GM06990 (cell line): ENCODE results near the gene CERT1.

Experiments
- DNase-seq: peaks from one replicate; pipeline ENCODE4 v3.0.0-alpha.2; 2011; ENCODE audit not compliant: insufficient read length; ENCODE audit errors: extremely low read depth
- H3K27me3 ChIP-seq: replicated peaks from 2 replicates; pipeline ENCODE4 v1.6.0; 2011; ENCODE audit warnings: low read length; ENCODE audit not compliant: control insufficient read depth, insufficient read depth
- H3K36me3 ChIP-seq: 2 replicates; pipeline ENCODE4 v1.5.1; 2011; ENCODE audit warnings: low read length; ENCODE audit not compliant: control insufficient read depth, insufficient read depth
- H3K4me3 ChIP-seq: replicated peaks from 2 replicates; pipeline ENCODE4 v1.5.1; 2011; ENCODE audit warnings: low read depth, mild to moderate bottlenecking, control low read depth, low read length
- CTCF ChIP-seq: IDR thresholded peaks from 2 replicates; pipeline ENCODE4 v1.5.1; 2011; ENCODE audit warnings: low read length, control low read depth, mild to moderate bottlenecking, inconsistent platforms; ENCODE audit not compliant: insufficient read depth, poor library complexity, severe bottlenecking

The CERT1 gene

GRCh38 chr5:75481024-75481423 lies 30.4 kb downstream of the CERT1 start:
- Histone ChIP-seq H3K36me3 (peaks cover 3% of the 10 kb centered on the region), H3K27me3 (no peaks in the 10 kb centered on the region), H3K4me3 (no peak overlapping the region)
- DNase-seq, result no peak
- TF ChIP-seq CTCF, result no peak

GRCh38 chr5:75475364-75475763 lies 36.1 kb downstream of the CERT1 start:
- H3K36me3 ChIP-seq, result no peaks in the 10 kb centered on the region
- no peak overlapping the region for H3K4me3 ChIP-seq
- no peaks in the 10 kb centered on the region for H3K27me3 ChIP-seq
- no peak for TF ChIP-seq CTCF
- DNase-seq, result no peak

GRCh38 chr5:75473463-75473862 lies 38.0 kb downstream of the CERT1 start:
- H3K4me3 ChIP-seq, result no peak overlapping the region
- no peaks in the 10 kb centered on the region for H3K36me3 ChIP-seq
- no peak for DNase-seq
- no peaks in the 10 kb centered on the region for H3K27me3 ChIP-seq
- no peak for TF ChIP-seq CTCF

- H3K4me3 ChIP-seq, result no peak overlapping the region
- H3K36me3 ChIP-seq, result no peaks in the 10 kb centered on the region
- TF ChIP-seq CTCF, result no peak
- no peak for DNase-seq
- no peaks in the 10 kb centered on the region for H3K27me3 ChIP-seq
Measured at GRCh38 chr5:75472973-75473372, 38.5 kb downstream of the CERT1 start.

- Histone ChIP-seq H3K36me3 (no peaks in the 10 kb centered on the region), H3K27me3 (no peaks in the 10 kb centered on the region), H3K4me3 (no peak overlapping the region)
- no peak for DNase-seq
- no peak for TF ChIP-seq CTCF
Measured at GRCh38 chr5:75471193-75471592, 40.2 kb downstream of the CERT1 start.

- no peak for DNase-seq
- no peak for TF ChIP-seq CTCF
- no peak overlapping the region for H3K4me3 ChIP-seq
- no peaks in the 10 kb centered on the region for H3K27me3 ChIP-seq
- H3K36me3 ChIP-seq, result no peaks in the 10 kb centered on the region
Measured at GRCh38 chr5:75469017-75469416, 42.4 kb downstream of the CERT1 start.
